Thymus (tissue), 11 donors: ENCODE results near the gene SMYD5. TPM values are rescaled to one million over a fixed set of nuclear protein-coding genes. Genes with fewer than 3 reads are reported as not detected.

ENCODE experiments used
- DNase-seq, 9 donors: peaks; one replicate each; pipeline ENCODE4 v3.0.0-alpha.2; 2013; ENCODE audit warnings: low spot score in 9 of 9, low read depth in 6 of 9, missing footprints in 1 of 9
- H3K27ac ChIP-seq, 2 donors: one replicate each; pipeline ENCODE4 v1.5.1; 2013; ENCODE audit warnings: control low read depth in 1 of 2, low read depth in 1 of 2, low read length in 1 of 2, mild to moderate bottlenecking in 1 of 2, moderate library complexity in 1 of 2
- H3K27me3 ChIP-seq, 2 donors: one replicate each; pipeline ENCODE4 v1.5.1; 2013; ENCODE audit warnings: low read length in 1 of 2; ENCODE audit not compliant: control insufficient read depth in 2 of 2, insufficient read depth in 1 of 2
- H3K36me3 ChIP-seq, 2 donors: one replicate each; pipeline ENCODE4 v1.5.1; 2013; ENCODE audit warnings: low read length in 1 of 2, mild to moderate bottlenecking in 1 of 2, moderate library complexity in 1 of 2; ENCODE audit not compliant: control insufficient read depth in 2 of 2, insufficient read depth in 2 of 2
- H3K4me1 ChIP-seq, 2 donors: one replicate each; pipeline ENCODE4 v1.5.1; 2013; ENCODE audit warnings: low read length in 2 of 2; ENCODE audit not compliant: control insufficient read depth in 2 of 2, insufficient read depth in 2 of 2
- H3K4me3 ChIP-seq, 2 donors: one replicate each; pipeline ENCODE4 v1.5.1; 2013; ENCODE audit warnings: low read length in 2 of 2, control low read depth in 1 of 2, mild to moderate bottlenecking in 1 of 2
- H3K9me3 ChIP-seq, 2 donors: one replicate each; pipeline ENCODE4 v1.5.1; 2013; ENCODE audit warnings: low read length in 1 of 2, mild to moderate bottlenecking in 1 of 2; ENCODE audit not compliant: control insufficient read depth in 2 of 2, insufficient read depth in 1 of 2
- WGBS: extraction: QIAGEN DNeasy Blood & Tissue Kit; methylation state at CpG from one replicate; pipeline ENCODE4 v1.1.7; 2013; 5-methylcytosine and 5-hydroxymethylcytosine counted together
- polyA plus RNA-seq: library from polyadenylated mRNA; stranded (reverse); fragments of 200-250 nt; gene quantifications from one replicate; pipeline ENCODE4 v1.2.3, GENCODE V29; 2013
- total RNA-seq: library from RNA; stranded (reverse); fragments of 120-200 nt; gene quantifications from one replicate; pipeline ENCODE4 v1.2.4, GENCODE V29; 2013
- donor health status: healthy.

Gene SMYD5
- total and polyA plus RNA-seq, 2 donors: 11.5 to 14.5 TPM

DNA sequence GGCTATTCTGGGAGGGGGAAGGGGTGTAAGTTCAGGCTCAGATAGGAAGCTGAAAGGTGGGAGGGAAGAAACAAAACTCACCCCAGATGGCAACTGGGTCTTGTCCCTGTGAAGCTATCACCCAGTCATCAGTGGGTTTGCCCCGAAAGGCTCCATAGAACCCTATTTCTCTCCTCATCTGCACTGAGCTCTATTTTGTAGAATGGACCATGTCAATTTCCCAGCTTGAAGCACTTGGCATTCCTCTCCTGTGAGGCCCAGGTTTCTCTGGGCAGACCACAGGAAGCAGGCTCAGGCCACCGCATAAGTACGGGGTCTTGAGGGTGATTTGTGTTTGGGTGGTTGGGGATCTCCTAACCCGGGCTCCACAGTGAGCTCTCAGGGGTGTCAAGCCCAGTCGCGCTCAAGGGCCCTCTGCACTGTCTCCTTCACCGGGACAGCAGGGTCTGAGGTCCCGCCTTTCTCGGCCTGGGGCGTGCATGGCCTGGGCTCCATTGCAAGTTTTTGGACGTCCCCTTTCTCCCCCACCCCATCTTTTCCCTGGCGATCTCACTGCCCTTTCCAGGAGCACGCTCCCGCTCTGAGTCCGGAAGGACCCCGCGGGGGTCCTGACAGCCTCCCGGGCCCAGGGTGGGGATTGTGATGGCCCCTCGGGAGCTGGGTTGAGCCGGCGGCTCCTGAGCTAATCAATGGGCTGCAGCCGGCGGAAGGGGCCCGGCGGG, 38.9 kb upstream of the SMYD5 start:
- H3K27ac ChIP-seq: no peak overlapping the region
- WGBS: 32% methylated on average over 25 of the region's 25 CpGs
- H3K36me3 ChIP-seq: no peaks in the 10 kb centered on the region
- peaks cover 45 to 66% of the 10 kb centered on the region in 2 donors for H3K27me3 ChIP-seq
- no peak for DNase-seq
- peaks cover 3 to 24% of the 10 kb centered on the region in 2 donors for H3K4me1 ChIP-seq
- peaks cover 0 to 5% of the 10 kb centered on the region in 2 donors for H3K9me3 ChIP-seq
- peak overlapping the region in 1 of 2 donors; percentile 39 for H3K4me3 ChIP-seq

DNA sequence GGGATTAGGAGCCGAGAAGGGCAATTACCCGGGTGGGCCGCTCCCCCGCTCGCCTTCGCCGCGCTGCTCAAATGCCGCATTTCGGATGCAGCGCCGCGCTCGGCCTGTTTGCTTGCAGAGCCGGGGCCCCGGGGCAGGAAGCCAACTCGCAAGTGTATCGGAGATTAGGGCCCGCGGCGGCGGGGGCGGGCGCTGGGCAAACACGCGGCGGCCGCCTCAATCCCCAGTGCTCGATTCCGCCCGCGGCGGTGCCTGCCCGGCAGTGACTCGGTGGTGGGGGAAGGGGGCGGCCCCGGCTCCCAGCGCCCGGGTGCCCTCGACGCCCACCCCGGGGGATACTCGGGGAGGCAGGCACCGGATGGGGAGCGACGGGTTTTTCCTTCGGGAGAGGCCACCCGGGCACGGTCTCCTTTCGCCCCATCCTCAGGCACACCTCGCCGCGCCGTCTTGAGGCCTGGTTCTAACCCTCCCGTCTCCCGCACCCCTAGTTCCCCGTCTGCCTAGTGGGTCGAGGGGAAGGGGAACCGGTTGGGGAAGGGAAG, 38.3 kb upstream of the SMYD5 start:
- peaks cover 0 to 5% of the 10 kb centered on the region in 2 donors for H3K9me3 ChIP-seq
- no peaks in the 10 kb centered on the region for H3K36me3 ChIP-seq
- peak in 2 of 9 donors; percentile 42 to 64 for DNase-seq
- no peak overlapping the region for H3K27ac ChIP-seq
- H3K27me3 ChIP-seq: peaks cover 45 to 68% of the 10 kb centered on the region in 2 donors
- under 1% methylated on average over 59 of the region's 59 CpGs for WGBS
- H3K4me1 ChIP-seq: peaks cover 3 to 24% of the 10 kb centered on the region in 2 donors
- H3K4me3 ChIP-seq: peak overlapping the region in 1 of 2 donors; percentile 39

- WGBS: 5% methylated on average over 31 of the region's 31 CpGs
- no peaks in the 10 kb centered on the region for H3K36me3 ChIP-seq
- H3K4me3 ChIP-seq: peak overlapping the region in 1 of 2 donors; percentile 39
- no peak overlapping the region for H3K27ac ChIP-seq
- H3K4me1 ChIP-seq: peaks cover 3 to 24% of the 10 kb centered on the region in 2 donors
- DNase-seq: peak in 1 of 9 donors; percentile 12
- peaks cover 45 to 68% of the 10 kb centered on the region in 2 donors for H3K27me3 ChIP-seq
- peaks cover 0 to 5% of the 10 kb centered on the region in 2 donors for H3K9me3 ChIP-seq
These were observed 37.7 kb upstream of the SMYD5 start for GRCh38 chr2:73176205-73176880.

DNA sequence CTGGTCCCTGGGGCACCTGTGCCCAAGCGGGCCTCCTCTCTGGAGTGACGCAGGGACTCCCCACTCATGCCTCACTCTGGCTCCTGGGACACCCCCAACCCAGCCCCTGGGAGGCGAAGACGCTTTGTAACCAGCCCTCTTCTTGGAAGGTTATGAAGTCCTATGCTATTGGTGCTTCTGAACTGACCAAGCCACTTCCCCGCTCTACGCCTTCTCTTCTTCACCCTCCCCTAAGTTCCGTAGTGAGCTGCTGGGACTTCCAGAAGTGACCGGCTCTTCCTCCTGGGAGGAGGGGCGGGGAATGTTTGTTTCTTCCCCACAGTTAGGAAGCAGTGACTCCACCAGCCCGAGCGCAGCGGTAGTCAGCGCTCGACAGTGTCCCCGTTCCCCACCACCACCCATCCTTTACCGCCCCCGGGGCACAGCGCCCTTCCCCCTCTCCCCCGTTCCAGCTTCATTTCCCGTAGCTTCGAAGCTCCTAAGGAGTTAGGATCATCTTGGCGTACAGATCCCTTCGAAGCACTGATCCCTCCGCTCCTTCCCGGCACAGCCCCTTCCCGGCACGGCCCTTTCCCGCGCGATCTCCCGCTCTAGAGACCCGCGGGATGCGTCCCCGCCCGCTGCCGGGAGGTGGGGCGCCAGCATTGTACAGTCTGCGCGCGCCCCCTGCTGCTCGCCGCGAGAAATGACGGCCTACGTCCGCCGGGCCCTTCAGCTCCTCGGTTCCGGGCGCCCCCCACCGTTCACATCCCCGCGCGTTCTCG, 37.0 kb upstream of the SMYD5 start:
- Histone ChIP-seq H3K27me3 (peaks cover 45 to 65% of the 10 kb centered on the region in 2 donors), H3K9me3 (peaks cover 0 to 5% of the 10 kb centered on the region in 2 donors), H3K27ac (peak overlapping the region in 1 of 2 donors; percentile 42), H3K4me1 (peaks cover 3 to 24% of the 10 kb centered on the region in 2 donors), H3K4me3 (peak overlapping the region; percentile 32 to 49), H3K36me3 (no peaks in the 10 kb centered on the region)
- 1% methylated on average over 56 of the region's 56 CpGs for WGBS
- peak in 8 of 9 donors; percentile 63 to 90 (median 80) for DNase-seq

GRCh38 chr2:73177645-73178255, 36.3 kb upstream of the SMYD5 start:
- 26% methylated on average over 12 of the region's 12 CpGs for WGBS
- Histone ChIP-seq H3K4me3 (peak overlapping the region in 1 of 2 donors; percentile 49), H3K27ac (no peak overlapping the region), H3K9me3 (peaks cover 0 to 5% of the 10 kb centered on the region in 2 donors), H3K4me1 (peaks cover 3 to 24% of the 10 kb centered on the region in 2 donors), H3K27me3 (peaks cover 45 to 61% of the 10 kb centered on the region in 2 donors), H3K36me3 (no peaks in the 10 kb centered on the region)
- DNase-seq: no peak

DNA sequence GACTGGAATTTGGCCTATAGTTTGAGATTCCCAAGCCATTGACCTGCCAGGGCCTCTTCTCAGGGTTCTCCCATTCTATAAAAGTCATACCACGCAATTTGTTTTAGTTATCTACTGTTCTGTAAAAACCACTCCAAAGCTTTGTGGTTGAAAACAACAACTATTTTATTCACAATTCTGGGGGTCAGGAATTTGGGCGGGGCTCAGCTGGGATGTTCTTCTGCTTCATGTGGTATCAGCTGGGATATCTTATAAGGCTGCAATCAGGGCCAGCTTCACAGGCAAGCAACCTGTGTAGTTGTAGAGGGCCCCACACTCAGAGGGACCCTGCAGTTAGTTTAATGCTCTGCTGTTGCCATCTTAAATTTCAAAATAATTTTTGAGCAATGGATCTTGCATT, 28.1 kb upstream of the SMYD5 start:
- Histone ChIP-seq H3K4me3 (no peak overlapping the region), H3K27me3 (peaks cover 2 to 18% of the 10 kb centered on the region in 2 donors), H3K27ac (no peak overlapping the region), H3K4me1 (no peaks in the 10 kb centered on the region), H3K36me3 (no peaks in the 10 kb centered on the region), H3K9me3 (peaks cover 0 to 3% of the 10 kb centered on the region in 2 donors)
- WGBS: 95% methylated on average over 2 of the region's 2 CpGs
- no peak for DNase-seq

DNA sequence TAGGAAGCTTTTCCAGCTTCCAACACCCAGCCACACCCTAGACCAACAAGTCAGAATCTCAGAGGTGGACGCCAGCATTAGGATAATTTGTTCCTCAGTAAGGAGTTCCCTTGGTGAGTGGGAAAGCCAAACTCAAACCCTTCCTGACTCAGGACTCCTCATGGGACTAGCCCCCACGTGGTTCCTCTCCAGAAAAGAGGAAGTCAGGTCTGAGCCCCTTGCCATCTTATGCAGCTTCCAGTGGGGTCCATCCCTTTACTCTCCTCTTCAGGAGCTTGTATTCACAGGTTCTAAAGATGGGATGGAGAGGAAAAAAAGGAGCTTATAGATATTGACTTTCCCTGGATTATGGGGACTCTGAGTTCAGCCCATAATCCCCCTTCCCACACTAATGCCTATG, 26.5 kb upstream of the SMYD5 start:
- no peaks in the 10 kb centered on the region for H3K4me1 ChIP-seq
- no peak overlapping the region for H3K4me3 ChIP-seq
- peaks cover 2 to 23% of the 10 kb centered on the region in 2 donors for H3K27me3 ChIP-seq
- WGBS: 41% methylated on average over 2 of the region's 2 CpGs
- peaks cover 0 to 3% of the 10 kb centered on the region in 2 donors for H3K9me3 ChIP-seq
- H3K27ac ChIP-seq: no peak overlapping the region
- no peak for DNase-seq
- no peaks in the 10 kb centered on the region for H3K36me3 ChIP-seq

DNA sequence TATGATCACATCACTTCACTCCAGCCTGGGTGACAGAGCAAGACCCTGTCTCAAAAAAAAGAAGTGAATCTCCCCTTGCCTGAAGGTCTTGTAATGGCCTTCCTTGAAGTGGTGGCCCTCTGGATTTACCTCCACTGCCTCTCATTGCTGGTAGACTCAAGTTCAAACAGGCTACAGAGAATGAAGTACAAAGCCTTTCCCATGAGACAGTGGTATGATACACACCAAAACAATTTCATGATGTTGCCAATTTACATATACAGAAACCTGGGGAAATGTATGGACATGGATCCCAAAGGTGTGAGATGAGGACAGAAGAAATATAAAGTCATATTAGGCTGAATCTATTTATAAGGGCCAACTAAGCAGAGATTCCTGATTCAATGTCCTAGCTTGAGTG, 16.5 kb upstream of the SMYD5 start:
- H3K4me1 ChIP-seq: no peaks in the 10 kb centered on the region
- peaks cover 0 to 4% of the 10 kb centered on the region in 2 donors for H3K9me3 ChIP-seq
- DNase-seq: no peak
- no peaks in the 10 kb centered on the region for H3K36me3 ChIP-seq
- H3K4me3 ChIP-seq: no peak overlapping the region
- peaks cover 13 to 39% of the 10 kb centered on the region in 2 donors for H3K27me3 ChIP-seq
- H3K27ac ChIP-seq: no peak overlapping the region
